NK-92 (cell line): ENCODE measurements around the gene FCHSD2.
"Not testable (repeated sequence)": the region's sequence is repeated elsewhere in the genome, so short reads cannot be mapped to it uniquely, and the experiment has no call there.

ENCODE experiments used
- DNase-seq: peaks from one replicate; lab custom pipeline; 2025; ENCODE audit not compliant: unreplicated experiment; lab: John Stamatoyannopoulos, UW

The FCHSD2 gene

DNA sequence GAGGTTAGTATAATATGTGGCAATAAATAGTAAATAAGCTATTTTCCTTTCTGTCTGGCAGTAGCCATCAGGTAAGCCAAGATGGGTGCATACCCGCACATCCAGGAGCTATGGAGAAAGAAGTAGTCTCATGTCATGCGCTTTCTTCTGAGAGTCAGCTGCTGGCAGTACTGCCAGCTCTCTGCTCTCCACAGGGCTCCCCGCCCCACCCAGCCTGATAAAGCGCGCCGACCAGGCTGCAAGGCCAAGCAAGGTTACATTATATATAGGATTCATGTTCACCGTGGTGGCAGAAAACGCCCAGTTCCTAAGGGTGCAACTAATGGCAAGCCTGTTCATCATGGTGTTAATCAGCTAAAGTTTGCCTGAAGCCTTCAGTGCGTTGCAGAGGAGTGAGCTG, 201.7 kb downstream of the FCHSD2 start:
- no peak for DNase-seq

DNA sequence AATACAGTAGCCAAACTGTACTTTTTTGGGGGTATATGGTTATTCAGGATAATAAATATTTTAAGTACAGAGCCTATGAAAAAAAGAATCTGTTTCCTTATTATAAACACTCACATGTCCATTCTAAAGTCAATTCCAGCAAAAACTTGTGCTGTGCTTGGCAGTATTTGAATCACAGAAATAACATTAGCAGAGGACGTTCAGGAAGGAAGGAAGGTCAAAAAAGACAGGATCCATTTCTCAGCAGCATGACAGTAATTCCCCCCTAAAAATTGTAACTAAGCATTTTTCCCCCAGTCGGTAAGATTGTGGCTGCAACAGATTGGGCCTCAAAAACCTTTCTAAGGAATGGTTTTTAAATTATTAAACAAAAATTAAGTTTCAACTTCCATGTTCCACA, 203.1 kb downstream of the FCHSD2 start:
- DNase-seq: no peak

DNA sequence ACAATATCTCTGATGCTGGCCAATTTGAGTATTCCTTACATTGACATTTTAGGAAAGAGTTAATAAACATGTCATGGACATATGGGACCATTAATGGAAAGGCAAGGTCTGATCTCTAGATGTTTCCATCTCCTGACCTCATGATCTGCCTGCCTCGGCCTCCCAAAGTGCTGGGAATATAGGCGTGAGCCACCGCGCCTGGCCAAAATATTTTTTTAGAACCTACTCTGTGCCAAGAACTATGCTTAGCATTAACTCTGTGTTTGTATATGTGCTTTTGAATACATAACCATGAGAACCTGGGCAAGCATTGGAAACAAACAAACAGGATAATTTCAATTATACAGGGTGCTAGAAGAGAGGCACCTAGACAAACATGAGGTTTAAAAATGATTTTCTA, 204.7 kb downstream of the FCHSD2 start:
- DNase-seq: no peak

DNA sequence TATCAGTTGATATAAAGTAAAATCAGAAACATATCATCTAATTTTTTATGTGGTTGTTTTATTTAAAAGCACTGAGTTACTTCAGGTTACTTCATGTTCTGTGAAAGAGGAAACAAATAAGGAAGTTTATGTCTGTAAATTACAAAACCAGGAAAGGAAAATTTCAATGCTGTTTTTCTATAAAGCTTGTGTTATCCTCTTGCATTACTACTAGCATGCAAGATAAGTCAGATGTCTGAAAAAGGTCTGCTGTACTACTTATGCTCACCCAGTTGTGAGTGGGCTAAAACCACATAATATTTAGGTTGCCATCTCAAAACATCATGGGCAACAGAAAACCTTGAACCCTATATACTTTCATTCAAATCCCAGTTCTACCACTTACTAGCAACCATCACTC, 206.4 kb downstream of the FCHSD2 start:
- DNase-seq: no peak

DNA sequence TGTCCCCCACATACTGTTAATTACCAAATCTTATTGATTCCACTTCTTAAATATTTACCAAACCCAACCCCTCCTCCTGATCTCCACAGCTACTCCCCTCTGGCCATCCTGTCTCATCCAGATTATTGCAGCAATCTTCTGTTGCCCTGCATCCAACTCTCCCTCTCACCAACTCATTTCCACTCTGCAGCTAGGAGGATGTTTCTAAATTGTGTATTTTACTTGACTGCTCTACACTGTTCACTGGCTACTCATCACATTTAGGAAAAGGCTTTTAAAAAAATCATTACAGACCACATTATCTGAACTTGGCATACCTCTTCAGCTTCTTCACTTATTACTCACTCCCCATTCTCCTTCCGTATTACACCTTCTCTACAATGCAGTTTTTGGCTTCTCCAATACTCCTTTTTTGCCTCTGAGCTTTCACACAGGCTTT, 210.0 kb downstream of the FCHSD2 start:
- no peak for DNase-seq

DNA sequence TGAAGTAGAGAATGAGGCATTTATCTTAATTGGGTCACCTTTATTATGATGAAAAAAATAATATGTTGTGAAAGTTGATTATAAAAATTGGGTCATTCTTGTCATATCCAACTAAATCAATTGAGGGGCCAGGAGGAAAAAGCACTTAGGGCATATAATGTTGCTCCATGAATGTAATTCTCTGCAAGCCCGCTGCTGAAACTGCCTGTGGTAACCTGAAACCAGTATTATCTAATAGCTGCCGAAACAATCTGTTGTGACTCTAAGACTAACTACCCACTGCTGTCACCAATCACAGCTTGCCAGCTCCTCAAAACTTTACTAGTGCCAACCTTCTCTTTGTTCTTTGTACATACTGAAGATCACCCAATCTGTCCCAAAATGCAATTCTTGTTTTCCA, 212.1 kb downstream of the FCHSD2 start:
- no peak for DNase-seq

DNA sequence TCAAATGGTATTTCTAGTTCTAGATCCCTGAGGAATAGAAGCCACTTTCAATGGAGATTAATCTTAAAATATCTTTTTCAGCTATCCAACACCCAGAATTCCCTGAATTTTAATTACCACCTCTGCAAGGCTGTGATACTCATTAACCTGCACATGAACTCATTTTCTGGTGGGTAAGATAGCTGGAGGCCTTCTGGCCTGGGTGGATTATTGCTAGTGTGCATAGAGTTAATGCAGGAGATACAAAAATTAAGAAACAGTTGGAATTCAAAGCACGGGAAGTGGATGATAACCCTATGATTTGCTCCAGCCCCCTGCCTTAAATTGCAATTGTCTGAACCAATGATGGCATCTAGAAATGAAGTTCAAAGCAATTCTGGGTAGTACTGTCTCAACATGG, 212.9 kb downstream of the FCHSD2 start:
- DNase-seq: no peak

DNA sequence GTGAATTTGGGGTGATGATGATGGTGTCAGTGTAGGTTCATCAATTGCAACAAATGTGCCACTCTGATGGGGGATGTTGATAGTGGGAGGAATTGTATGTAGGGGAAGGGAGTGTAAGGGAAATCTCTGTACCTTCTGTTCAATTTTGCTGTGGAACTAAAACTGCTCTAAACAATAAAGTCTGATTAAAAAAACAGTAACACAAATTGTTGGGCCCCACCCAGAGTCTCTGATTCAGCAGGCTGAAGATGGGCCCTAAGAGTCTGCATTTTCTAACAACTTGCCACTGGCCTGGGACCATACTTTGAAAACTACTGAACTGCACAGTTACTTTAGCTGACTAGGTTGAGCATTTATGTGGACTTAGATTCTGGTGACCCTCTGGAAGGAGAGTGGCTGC, 214.7 kb downstream of the FCHSD2 start:
- DNase-seq: no peak

DNA sequence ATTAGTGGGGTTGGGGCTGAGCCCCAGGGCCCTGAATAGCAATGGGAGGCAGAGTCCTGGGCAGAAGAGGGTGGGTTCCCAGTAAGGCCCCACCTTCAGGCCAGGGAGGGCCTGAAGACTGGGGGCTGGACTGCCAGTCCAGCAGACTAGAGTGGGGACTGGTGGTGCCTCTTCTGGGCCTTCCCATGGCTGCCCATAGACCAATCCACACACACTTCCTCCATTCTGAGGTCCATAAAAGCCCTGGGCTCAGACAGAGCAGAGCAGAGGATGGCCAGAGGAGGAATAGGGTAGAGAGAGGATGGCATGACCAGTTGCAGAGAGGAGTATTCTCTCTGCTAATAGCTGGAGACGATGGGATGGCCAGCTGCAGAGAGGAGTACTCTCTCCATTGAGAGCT, 216.0 kb downstream of the FCHSD2 start:
- DNase-seq: no peak

DNA sequence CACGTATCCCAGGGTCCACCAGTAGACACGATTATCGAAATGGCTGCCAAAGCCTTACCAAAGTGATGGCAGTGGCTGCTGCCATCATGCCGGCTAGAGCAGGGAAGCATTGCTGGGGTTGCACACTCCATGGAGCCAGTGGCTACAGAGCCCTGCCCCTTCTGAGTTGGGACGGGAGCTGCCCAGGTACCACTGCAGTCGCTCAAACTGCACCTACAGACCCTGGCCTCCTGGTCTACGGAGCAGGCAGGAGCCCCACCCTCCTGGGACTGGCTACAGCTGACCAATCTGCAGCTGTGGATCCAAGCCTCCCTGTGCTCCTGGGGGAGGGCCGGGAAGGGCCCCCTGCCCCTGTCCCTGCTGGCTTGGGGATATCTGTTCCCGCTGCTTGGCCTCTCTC, 216.5 kb downstream of the FCHSD2 start:
- no peak for DNase-seq

DNA sequence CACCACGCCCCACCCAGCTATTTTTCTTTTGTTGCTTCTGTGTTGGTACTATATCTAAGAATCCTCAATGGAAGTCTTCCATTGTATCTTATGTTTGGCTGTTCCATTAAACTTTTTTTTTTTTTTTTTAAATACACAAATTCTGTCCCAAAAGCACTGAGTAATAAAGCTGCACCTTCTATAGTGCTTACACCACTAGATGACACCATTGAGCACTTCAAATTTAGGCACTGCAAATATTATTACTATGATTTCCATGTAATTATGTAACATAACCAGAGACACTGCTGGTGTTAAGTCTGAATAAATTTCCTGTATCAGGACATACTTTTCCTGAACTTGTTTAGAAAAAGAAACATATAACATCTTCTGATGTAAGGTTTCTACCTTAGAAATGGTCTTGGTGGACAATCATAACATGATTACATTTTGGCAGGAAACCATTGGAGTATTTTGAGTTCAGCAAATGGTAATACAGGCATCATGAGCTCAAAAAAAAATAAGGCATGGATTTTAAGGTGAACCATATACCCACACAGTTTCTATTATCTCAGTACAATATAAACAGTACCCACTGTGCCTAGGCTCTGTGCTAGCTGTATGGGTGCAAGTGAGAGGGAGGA, 217.4 kb downstream of the FCHSD2 start:
- no peak for DNase-seq

DNA sequence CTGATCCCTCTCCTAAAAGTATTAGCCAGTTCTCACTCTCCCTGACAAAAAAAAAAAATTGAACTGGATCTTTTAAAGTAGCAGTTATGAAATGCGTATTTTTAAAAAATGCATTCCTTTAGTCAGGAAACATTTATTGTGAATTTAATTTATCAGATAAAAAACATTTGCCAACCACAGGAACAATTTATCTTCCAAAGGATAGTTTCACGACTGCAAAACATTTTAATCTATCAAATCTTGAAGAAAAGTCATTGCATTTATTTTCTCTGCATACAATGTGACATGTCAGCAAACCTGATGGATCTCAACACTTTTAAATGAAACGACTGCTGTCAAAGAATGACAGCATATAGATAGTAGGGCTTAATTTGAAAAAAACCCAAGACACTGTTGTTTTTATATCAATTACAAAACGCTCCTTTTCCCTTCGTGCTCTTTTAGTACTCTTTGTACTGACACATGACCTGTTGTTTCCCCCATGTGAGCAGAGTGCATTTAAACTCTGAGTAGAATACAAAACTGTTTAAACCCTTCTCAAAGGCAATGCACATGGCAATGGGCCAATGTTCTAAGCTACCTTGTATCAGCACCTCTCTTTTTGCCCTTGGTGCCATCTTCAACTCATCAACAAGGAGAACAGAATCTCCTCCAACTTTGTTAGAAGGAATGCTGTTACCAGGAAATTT, 220.9 kb downstream of the FCHSD2 start:
- no peak for DNase-seq

DNA sequence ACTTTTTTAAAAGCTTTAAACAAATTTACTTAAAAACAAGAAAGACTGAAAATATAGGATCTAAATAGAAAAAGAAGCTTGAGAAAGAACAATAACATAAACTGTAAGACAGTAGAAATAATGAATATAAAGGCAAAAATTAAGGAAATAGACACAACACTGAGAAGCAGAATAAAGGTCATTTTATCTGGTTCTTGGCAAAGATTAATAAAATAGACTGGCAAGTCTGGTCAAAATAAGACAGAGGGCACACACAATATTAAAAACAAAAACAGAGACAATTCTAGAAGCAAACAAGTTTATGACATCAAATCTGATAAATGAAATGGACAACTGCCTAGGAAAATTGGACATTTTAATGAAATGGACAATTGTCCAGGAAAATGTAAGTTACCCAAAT, 222.1 kb downstream of the FCHSD2 start:
- DNase-seq: no peak

DNA sequence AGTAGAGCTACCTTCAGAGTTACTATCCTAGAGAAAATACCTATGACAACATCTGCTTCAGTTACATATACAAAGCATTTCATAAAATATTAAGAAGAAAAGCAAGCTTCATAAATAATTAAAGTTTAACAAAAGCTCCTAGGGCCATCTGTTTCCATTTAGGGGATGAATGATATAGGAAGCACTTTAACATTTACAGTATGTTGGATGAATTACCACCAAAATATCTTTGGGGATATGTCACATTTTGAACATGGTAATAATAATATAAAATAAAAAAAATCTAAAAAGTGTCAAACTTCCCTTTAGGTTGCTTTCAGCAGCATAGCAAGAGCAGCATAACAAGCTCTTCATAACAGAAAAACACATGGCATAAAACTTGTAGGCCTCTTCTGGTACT, 223.3 kb downstream of the FCHSD2 start:
- DNase-seq: no peak

DNA sequence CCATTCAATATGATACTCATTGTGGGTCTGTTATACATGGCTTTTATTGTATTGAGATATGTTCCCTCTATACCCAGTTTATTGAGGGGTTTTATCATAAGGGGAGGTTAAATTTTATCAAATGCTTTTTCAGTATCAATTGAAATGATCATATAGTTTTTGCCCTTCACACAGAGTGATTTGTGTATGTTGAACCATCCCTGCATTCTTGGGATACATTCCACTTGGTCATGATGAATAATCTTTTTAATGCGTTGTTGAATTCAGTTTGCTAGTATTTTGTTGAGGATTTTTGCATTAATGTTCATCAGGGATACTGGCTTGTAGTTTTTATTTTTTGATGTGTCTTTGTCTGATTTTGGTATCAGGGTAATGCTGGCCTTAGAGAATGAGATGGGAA, 229.9 kb downstream of the FCHSD2 start:
- no peak for DNase-seq

DNA sequence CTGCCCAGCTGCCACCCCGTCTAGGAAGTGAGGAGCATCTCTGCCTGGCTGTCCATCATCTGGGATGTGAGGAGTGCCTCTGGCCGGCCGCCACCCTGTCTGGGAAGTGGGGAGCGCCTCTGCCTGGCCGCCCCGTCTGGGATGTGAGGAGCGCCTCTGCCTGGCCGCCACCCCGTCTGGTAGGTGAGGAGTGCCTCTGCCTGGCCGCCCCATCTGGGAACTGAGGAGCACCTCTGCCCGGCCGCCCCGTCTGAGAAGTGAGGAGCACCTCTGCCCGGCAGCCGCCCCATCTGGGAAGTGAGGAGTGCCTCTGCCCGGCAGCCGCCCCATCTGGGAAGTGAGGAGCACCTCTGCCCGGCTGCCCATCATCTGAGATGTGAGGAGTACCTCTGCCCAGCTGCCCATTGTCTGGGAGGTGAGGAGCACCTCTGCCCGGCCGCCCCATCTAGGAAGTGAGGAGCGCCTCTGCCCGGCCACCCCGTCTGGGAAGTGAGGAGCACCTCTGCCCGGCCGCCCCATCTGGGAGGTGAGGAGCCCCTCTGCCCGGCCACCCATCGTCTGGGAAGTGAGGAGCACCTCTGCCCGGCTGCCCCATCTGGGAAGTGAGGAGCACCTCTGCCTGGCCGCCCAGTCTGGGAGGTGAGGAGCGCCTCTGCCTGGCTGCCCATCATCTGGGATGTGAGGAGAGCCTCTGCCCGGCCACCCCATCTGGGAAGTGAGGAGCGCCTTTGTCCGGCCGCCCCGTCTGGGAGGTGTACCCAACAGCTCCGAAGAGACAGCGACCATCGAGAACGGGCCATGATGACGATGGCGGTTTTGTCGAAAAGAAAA, 232.3 kb downstream of the FCHSD2 start:
- DNase-seq: not testable (repeated sequence)

DNA sequence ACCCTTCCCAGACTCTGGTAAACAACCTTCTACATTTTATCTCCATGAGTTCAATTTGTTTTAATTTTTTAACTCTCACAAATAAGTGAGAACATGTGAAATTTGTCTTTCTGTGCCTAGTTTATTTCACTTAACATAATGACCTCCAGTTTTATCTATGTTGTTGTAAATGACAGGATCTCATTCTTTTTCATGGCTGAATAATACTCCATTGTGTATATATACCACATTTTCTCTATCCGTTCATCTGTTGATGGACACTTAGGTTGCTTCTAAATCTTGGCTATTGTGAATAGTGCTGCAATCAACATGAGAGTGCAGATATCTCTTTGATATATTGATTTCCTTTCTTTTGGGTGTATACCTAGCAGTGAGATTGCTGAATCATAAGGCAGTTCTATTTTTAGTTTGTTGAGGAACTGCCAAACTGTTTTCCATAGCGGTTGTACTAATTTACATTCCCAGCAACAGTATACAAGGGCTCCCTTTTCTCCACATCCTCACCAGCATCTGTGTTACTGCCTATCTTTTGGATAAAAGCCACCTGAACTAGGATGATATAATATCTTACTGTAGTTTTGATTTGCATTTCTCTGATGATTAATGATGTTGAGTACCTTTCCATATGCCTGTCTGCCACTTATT, 234.0 kb downstream of the FCHSD2 start:
- no peak for DNase-seq

DNA sequence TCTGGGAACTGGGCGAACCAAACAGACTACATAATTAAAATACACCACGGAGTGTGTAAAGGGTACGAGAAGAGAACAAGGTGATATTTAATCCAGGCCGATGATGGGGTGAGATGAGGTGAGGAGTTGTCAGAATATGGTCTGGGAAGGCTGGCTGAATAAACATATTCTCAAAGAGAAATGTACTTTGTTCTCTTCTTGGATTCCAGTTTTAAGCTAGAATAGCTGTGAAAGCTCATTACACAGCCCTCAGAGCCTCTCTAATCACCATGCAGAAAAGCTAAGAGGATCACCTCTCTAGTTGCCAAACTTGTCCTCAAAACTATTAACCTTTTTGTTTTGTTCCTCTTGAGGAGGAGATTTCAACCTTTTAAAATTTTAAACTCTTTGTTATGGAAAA, 238.1 kb downstream of the FCHSD2 start:
- DNase-seq: no peak

DNA sequence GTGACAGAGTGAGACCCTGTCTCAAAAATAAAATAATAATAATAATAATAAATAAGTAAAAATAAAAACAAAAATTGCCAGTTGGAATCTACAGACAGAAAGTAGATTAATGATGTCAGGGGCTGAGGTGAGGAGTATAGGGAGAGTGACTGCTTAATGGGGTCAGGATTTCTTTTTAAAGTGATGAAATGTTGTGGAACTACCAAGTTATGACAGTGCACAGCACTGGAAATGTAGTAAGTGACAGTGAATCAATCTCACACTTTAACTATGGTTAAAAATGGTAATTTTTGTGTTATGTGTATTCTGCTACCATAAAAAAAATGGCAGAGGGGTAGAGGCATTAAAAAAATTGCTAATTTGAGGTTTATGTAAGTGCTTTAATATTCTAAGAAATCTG, 240.7 kb downstream of the FCHSD2 start:
- no peak for DNase-seq

DNA sequence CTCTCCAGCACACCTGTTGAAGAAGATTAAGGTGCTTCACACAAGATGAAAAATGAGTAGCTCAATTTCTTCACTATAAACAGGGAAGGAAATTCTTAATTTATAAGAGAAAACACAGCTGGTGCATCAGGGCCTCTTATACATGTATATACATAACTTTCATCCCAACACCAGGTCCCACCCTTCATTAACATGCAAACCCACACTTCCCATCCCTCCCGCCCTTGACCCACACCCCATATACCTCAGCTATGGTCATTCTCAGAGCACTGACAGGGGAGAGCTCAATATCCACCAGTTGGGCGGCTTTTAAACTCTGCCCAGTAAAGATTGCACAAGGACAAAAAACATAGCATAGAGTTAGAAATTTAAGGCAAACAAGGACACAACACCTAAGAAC, 242.1 kb downstream of the FCHSD2 start:
- DNase-seq: no peak

DNA sequence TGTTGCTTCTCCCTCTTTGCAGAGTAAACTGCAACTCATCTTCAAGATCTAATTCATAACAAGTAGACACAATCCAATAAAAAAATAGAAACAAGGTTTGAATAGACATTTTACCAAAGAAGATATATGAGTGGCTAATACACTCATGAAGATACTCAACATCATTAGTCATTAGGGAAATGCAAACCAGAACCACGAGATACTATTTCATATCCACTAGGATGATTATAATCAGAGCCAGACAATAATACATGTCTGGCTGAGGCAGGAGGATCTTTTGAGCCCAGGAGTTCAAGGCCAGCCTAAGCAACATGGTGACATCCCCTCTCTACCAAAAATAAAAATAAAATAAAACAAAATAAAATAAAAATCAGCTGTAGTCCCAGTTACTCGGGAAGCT, 242.9 kb downstream of the FCHSD2 start:
- no peak for DNase-seq

DNA sequence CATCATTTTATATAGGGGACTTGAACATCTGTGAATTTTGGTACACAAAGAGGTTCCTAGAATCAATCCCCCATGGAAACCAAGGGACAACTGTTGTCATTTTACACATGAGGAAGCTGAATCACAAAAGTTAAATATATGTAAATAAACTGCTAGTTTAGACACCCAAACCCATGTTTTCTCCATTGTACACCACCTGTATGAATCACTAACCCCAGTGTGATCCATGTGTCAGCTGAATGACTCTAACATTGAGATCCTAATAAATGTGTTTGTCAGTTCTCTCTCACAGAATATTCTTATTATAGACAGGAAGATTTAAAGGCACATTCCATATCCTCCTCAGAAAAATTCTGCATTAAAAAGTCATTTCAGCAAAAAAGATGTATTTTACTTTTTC, 244.6 kb downstream of the FCHSD2 start:
- DNase-seq: no peak
